ENCODE measurements around the gene KLRG1.

The KLRG1 gene

DNA sequence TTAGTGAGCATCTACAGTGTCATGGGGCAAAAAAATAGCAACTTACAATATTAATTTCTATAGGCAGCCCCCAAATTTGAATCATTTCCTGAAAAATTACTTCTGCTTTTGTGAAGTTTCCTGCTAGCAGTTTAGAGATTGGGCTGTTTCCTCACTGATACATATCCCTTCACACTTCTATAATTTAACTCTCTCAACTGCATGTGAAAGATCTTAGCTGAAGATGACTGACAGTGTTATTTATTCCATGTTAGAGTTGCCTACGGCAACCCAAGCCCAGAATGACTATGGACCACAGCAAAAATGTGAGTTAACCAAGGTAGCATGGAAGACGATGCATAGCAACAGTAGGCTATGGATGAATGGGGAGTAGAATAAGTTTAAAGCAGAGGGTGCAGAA lies at the start of gene KLRG1:
TSS of gene KLRG1 (plus strand) at position 134 of the 400 bp plus-strand sequence. CDS start at position 224, 90 bp downstream.
- no peak for DNase-seq

DNA sequence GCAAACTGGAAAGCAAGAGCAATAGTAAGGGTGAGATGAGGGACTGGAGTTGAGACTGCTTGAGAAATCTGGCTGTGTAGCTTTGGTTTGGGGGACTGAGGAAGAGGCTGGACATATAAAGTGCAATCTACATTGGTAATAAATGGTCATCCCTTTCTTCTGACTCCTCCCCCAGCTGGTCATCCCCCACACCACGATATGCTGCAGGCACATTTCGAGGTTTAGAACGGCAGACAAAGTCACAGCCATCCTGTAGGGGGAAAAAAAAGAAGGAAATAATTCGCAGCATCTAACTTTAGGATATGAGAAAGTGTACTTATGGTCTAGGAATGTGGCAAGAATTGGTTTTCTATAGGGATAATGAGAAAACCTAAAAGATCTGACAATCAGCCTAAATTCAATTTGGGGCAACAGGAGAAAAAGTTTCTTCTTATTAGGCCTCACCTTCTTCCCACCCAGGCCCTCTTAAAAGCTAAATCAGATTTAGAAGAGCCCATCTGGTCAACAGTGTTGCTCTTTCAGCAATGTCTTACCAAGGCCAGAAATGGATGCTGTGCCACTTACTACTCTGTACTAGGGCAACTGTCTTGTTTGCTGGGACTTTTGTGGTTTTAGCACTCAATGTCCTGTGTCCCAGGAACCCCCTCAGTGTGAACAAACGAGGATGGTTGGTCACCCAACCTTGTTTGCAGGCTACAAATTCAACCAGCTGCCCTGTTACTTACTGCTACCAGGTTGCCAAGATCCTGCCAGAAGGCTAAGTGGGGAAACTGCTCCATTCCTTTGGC lies 47.5 kb upstream of the KLRG1 start:
- no peak for DNase-seq

DNA sequence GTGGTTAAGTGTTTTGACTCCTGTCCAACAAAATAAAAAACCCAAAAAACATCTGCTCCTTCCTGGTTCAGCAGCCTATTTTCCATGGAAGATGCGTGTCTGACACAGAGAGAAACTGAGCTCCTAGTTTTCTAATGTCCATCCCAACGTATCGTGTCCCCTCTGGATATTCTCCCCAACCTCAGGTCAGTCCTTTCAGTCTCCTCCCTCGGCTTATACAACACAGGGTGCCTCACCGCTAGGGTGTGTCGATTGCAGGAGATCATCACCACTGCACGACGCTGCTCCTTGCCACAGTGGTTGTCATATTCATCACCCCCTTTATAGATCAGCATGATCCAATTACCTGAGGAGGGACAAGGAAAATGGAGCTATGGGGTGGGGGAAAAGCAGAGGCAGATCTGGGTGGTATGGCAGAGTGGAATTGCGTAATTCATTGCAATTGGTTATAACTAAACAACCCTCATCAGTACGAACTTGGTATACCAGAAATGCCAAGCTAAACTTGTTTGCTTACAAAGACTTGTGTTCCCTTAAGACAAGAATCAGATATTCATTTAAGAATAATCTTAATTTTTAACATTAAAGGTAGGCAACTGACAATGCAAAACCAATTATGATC lies 45.7 kb upstream of the KLRG1 start:
- DNase-seq, result no peak

DNA sequence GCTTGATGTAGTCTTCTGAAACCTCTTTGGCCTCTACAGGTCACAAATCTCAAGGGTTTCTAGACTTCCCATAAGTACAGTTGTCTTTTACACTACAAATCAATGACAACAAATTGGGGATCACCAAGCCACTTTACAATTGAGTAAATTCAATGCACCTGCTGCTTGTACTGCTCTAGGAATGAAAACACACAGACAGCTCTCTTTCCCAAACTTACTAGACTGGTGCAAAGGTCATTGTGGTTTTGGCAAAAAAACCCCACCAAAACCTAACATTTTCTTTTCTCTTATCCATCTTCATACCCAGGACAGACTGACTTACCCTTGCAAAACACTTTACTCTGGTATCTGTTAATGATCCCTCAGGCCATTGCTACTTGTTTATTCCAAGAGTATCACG lies 42.6 kb upstream of the KLRG1 start:
- DNase-seq, result no peak

DNA sequence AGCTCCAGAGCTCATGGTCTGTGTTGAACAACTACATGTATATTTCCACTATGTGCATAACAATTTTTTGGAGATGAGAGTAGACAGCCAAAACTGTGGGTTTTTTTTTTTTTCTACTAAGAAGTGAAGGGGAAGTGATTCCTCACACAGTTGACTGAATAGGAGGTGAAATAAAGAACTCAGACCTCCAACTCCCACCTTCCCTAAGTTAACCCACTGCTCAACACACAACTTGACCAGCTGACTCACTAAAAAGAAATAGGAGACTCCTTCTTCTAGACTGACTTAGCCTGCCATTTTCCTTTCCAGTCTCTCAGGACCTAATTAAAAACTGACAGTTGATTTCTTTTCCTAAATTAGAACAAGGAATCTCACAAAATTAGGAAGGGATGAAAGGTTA lies 41.6 kb upstream of the KLRG1 start:
- DNase-seq, result no peak

DNA sequence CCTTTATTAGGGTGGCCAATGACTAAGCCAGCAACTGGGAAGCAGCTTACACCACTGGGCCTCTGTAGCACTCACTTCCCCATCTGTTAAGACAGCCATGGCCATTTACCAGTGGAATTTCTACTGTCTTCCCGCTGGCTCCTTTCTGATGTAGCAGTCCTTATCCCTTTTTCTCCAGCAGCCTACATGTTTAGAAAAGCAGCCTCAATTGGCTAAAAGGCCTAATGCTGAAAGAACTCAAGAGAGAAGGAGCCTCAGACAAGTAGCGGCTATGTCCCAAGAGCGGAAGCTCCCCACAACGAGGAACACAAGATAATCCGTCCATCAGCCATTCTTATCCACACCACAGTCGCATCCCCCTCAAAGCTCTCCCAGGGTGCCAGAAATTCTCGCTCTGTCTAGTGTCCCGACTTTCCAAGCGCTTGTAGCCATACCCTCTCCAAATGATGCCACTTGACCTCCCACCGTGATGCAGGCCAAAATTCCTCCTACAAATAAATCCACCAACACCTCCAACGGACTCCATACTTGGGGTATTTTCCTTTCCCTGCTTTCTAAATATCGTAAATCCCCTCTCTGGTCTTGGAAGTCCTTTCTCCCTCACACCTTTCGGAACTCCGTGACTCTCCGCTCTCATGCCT lies 40.5 kb upstream of the KLRG1 start:
- no peak for DNase-seq

DNA sequence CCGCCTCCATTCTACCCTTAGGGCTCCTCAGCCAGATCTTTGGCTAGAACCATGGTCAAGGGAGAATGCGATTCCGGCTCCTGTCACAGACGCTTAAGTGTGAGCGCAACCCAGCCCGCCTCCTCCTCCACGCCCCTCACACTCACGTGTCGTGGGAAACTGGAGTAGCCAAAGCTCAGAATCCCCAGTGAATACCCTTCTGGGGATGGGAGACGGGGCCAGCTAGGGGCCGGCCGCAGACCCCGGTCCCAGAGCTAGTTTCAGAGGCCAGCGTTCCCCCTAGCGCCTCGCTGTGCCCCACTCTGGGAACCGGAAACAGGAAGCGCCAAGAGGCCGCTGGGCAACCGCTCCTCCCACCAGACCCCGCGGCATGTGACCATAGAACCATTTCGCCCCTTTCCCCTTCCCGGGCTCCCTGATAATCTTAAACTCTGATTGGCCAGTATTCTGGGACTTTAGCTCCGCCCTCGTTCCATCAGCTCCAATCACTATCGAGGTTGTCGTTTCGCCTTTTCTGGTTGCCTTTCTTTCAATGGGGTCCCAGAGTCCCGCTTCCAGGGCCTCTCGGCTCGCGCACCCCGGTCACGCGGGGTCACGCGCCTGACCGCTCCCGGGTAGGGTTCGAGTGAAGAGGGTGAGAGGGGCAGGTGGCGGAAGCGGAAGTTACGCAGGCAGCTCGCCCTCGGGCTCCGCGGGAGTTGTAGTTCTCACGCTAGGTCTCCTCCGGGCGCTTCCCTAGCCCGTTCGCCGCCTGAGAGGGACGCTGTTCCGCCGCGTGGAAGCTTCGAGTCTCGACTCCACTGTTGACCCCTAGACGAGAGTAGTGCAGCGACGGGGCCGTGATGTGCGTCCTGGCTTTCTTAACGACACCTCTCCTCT lies 39.8 kb upstream of the KLRG1 start, which contains the start of gene M6PR:
TSS of gene M6PR (minus strand) at position 304 of the 879 bp plus-strand sequence. CDS start 3,241 bp downstream, outside the sequence.
- peak; percentile 92 for DNase-seq

DNA sequence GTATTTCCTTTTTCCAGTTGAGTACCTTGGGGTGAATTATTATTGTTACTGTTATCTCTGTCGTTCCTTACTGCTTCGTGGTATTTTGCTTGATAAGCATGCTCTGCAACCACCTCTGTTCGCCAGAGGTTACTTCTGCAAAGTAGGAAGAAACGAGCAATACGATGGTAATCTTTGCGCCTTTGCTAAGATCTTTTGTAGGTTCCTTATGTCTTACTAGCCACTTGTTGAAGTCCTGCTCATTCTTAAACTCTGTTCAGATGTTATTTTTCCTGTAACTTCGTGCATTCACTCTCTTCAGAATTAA lies 39.2 kb upstream of the KLRG1 start:
- DNase-seq, result no peak

DNA sequence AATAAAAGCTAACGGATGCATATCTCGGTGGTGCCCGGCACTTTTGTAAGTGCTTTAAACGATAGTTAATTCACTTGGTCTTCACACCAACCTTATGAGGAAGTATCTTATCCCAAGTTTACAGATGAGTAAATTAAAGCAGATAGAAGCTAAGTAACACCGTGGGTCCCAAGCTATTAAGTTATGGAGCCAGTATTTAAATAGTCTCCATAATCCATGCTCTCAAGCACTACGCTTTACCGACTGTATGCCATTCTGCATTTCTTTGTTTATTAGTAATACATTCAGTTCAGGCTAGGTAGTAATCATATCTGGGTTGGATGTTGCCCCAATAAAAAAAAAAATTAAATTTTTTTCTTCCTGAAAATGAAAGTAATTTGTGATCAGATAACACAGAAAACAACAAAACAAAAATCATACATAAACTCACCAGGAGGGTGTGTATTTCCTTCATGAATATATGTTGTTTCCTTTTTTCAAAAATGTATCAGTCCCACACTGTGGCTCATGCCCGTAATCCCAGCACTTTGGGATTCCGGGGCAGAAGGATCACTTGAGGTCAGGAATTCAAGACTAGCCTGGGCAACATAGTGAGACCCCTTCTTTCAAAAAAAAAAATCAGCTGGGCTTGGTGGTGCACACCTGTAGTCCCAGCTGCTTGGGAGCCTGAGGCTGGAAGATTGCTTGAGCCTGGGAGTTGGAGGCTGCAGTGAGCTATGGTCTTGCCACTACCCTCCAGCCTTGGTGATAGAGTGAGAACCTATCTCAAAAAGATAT lies 38.5 kb upstream of the KLRG1 start:
- no peak for DNase-seq

DNA sequence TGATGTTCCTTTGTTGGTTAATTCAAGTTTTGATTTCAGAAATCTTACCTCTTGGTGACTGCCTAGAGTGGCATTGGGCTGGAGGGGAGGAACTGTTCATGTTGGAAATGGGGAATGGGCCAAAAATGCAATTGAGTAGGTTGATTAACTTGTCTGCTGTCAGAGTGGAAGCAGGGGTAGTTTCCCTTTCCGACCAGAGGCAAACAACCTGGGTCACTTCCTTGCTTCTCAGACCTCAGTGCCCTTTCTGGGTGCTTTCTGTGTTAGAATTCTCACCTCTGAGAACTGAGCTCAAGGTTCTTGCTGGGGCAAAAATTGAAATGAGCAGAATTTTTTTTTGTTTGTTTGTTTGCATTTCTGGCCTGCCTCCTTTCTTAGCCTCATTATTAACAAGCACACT lies 37.6 kb upstream of the KLRG1 start:
- no peak for DNase-seq

DNA sequence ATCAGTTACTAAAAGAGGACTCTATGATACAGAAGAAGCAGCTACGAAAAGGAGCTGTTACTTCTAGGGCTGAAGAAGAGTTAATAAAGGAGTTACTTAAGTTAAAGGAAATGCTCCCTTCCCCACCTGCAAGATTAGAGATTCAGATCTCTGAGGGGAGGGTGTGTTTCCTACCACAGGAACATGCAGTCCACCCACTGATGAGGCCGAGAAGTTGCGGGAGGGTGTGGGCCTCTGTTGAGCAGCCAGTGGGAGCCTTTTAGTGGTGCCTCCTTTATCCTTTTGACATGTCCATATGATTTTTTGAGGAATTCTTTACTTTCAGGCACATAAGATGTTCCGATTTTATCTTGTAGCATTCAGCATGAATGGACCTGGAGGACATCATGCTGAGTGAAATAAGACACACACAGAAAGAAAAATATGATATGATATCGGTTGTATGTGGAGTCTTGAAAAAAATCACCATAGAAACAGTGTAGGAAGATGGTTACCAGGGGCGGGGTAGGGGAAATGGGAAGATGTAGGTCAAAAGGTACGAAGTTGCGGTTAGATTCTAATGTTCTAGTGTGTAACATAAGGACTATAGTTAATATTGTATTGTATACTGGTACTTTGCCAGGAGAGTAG lies 35.5 kb upstream of the KLRG1 start:
- DNase-seq, result no peak

DNA sequence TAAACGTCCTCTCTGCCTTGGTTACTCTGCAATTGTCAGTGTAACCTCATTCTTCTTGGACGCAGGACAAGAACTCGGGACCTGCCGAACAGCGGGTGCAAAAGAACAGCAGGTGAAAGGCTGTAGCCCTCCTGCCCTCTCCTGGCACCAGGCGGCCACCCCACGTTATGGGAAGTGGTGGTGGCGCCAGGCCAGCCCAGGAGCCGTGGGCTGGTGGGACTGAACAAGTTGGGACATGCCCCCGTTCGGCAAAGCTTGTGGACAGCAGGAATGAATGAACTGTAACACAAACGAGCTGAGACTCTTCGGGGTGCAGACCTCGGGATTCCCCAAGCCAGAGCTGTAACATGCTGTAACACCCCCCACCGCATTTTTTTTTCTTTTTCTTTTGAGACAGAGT lies 33.3 kb upstream of the KLRG1 start:
- no peak for DNase-seq

DNA sequence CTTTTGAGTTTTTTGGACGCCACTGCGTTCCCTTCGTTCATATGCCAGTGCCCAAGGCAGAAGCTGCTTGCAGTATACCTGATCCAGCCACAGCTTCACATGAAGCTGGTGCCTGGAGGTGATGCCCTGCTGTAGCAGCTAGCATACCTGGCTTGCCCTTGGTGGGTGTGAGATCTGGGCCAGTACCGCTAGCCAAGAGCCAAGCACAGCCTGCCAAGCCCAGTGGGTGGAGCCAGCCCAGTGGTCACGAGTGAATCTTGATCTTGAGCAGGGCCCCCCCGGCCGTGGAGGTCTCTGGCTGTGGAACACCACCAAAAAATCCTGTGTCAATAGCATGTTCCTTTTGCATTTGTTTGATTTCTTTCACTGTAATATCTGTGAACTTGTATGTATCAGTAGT lies 32.6 kb upstream of the KLRG1 start:
- no peak for DNase-seq

DNA sequence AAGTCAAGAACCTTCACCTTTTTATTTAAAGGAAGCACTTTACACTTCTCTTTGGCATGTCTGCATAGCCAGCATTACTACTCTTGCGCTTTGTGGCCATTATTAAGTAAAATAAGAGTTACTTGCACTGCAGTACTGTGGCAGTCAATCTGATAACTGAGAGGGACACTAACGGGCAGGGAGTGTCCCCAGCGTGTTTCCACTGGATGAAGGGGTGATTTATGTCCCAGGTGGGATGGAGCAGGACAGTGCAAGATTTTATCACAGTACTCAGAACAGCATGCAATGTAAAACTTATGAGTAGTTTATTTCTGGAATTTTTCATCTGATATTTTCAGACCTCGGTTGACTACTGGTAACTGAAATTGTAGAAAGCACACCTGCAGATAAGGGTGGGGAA lies 31.8 kb upstream of the KLRG1 start:
- DNase-seq, result no peak

DNA sequence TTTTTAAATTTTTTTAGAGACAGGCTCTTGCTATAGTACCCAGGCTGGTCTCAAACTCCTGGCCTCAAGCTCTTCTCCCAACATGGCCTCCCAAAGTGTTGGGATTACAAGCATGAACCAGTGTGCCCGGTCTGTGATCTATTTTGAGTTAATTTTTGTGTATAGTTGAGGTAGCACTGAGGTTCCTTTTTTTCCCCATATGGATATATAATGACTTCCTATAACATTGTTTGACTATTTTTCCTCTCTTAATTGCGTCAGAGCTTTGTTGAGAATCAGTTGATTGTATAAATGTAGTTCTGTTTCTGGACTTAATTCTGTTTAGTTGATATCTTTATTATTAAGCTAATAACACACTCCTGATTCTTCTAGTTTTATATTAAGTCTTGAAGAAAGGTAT lies 31.3 kb upstream of the KLRG1 start:
- no peak for DNase-seq

DNA sequence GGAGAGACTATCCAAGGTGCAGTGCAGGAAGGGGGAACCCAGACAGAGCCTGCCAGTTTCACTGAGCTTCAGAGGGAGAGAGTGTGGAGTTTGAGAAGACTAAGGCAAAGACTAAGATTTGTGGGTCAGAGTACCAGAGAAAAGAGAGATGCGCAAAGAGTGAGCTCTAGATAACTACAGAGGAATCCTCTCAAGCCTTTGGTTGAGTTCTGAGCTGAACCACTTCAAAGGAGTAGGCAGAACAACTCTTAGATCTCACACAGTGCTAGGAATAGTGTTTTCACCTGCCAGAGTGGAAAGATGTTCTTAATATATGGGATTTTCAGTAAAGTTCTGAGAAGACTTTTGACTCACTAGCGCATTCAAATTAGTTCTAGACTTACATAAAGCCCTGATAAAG lies 29.2 kb upstream of the KLRG1 start:
- DNase-seq, result no peak

DNA sequence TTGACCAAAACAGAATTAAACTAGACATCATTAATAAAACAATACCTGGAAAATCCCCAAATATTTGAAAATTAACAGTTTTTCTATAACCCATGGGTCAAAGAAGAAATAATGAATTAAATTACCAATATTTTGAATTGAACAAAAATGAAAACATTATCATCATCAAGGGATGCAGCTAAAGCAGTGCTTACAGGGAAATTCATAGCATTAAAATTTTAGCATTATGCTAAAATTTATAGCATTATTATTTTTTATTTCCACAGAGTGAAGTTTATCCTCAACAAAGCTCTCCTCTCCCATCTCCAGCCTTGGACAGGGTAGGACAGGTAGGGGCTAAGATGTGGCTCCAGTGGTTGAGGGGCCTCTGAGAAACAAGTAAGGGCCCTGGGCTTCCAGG lies 20.6 kb upstream of the KLRG1 start:
- DNase-seq, result no peak

DNA sequence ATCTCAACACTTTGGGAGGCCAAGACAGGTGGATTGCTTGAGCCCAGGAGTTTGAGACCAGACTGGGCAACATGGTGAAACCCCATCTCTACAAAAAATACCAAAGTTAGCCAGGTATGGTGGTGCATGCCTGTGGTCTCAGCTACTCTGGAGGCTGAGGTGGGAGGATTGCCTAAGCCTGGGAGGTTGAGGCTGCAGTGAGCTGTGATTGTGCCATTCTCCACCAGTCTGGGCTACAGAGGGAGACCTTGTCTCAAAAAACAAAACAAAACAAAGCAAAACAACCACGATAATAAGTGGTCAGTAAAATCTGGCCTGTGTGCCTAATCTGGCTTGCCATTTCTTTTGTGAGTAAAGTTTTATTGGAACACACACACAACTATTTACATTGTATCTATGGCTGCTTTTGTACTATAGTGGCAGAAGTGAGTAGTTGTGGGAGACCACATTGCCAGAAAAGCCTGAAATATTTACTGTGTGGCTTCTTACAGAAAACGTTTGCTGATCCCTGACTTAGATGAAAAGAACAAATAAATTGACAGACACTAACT lies 19.4 kb upstream of the KLRG1 start:
- no peak for DNase-seq

DNA sequence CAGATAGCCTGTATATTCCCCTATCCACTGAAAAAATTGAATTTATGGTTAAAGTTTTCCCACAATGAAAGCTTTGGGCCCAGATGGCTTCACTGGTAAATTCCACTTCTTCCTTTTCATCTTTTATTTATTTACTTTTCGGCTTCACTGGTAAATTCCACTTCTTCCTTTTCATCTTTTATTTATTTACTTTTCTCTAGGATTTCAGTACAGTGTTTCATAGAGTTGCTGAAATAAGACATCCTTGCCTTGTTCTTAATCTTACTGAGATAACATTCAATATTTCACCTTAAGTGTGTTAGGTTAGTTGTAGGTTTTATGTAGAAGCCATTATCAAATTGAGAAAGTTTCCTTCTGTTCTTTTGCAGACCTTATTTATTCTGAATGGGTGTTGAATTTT lies 18.9 kb upstream of the KLRG1 start:
- DNase-seq, result no peak

DNA sequence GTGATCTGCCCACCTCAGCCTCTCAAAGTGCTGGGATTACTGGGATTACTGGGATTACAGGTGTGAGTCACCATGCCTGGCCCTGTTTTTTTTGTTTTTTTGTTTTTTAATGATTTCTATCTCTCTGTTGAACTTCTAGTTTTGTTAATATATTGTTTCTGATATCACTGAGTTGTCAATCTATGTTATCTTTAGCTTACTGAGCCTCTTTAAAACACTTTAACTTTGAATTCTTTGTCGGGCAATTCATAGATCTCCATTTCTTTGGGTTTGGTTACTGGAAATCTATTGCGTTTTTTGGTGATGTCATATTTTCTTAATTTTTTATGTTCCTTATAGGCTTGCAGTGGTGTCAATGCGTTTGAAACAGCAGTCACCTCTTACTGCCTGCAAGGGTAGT lies 9.2 kb upstream of the KLRG1 start:
- DNase-seq, result no peak

DNA sequence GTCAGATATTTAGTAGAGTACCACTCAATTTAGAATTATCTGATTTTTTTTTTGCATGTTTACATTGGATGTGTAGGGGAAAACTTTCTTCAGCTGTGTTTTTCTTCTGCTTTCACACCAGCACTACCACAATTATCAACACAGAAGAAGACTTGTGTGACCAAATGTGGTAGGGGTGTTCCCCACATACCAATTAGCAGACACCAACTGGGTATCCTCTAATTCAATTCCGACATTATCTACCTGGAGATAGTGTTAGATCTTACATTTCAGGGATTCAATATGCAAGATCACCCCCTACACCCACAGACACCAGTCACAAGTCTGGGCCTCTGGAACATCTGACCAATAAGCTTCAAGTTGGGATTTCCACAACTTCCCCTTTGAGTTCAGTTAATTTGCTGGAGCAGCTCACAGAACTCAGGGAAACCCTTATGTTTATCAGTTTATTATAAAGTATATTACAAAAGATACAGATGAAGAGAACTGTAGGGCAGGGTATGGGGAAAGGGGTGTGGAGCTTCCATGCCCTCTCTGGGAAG lies 4.1 kb upstream of the KLRG1 start:
- no peak for DNase-seq

Measured in NCI-H1048 (cell line).